GM23338 (cell line): ENCODE measurements around the gene CETN2. TPM values are rescaled to one million over a fixed set of nuclear protein-coding genes. Genes with fewer than 3 reads are reported as not detected.

Experiments used
- ATAC-seq: fragments of 200-7000 bp; cut with Tn5 transposase; 3 replicates; pipeline ENCODE4 v1.9.1; 2020
- DNase-seq: peaks from one replicate; pipeline ENCODE4 v3.0.0-alpha.2; 2015; ENCODE audit warnings: low spot score
- H2AFZ ChIP-seq: fragments of 200-600 bp; sonication (generic); 2 replicates; pipeline ENCODE4 v1.8.0; 2016; ENCODE audit warnings: antibody characterized with exemption, mild to moderate bottlenecking, moderate library complexity
- H3F3A ChIP-seq: fragments of 200-600 bp; sonication (generic); replicated peaks from 2 replicates; pipeline ENCODE4 v1.8.0; 2017; ENCODE audit warnings: antibody characterized with exemption, mixed run types, low read depth
- H3K27ac ChIP-seq: fragments of 200-600 bp; sonication (generic); 2 replicates; pipeline ENCODE4 v1.6.1; 2016; ENCODE audit warnings: low read depth
- H3K27me3 ChIP-seq: fragments of 200-600 bp; sonication (generic); 2 replicates; pipeline ENCODE4 v1.8.0; 2016; ENCODE audit warnings: mild to moderate bottlenecking, mixed run types, moderate library complexity; ENCODE audit not compliant: insufficient read depth
- H3K36me3 ChIP-seq: fragments of 200-600 bp; sonication (generic); 2 replicates; pipeline ENCODE4 v1.8.0; 2016; ENCODE audit warnings: mild to moderate bottlenecking; ENCODE audit not compliant: insufficient read depth
- H3K4me1 ChIP-seq: fragments of 200-600 bp; sonication (generic); 2 replicates; pipeline ENCODE4 v1.8.0; 2016; ENCODE audit warnings: mild to moderate bottlenecking, moderate library complexity; ENCODE audit not compliant: insufficient read depth
- H3K4me2 ChIP-seq: fragments of 200-600 bp; sonication (generic); 2 replicates; pipeline ENCODE4 v1.7.1; 2017; ENCODE audit warnings: mixed run types
- H3K4me3 ChIP-seq: fragments of 200-600 bp; sonication (generic); 2 replicates; pipeline ENCODE4 v1.6.1; 2016; ENCODE audit warnings: mixed run types
- H3K79me2 ChIP-seq: fragments of 200-600 bp; sonication (generic); replicated peaks from 2 replicates; pipeline ENCODE4 v1.8.0; 2017; ENCODE audit warnings: mild to moderate bottlenecking; ENCODE audit not compliant: insufficient read depth
- H3K9me2 ChIP-seq: fragments of 200-600 bp; sonication (generic); 2 replicates; pipeline ENCODE4 v1.8.0; 2017; ENCODE audit not compliant: insufficient read depth
- H4K20me1 ChIP-seq: fragments of 200-600 bp; sonication (generic); replicated peaks from 2 replicates; pipeline ENCODE4 v1.8.0; 2017; ENCODE audit warnings: mild to moderate bottlenecking; ENCODE audit not compliant: insufficient read depth
- H3K27ac Mint-ChIP-seq: 2 replicates; pipeline ENCODE4 v1.8.0; 2020; ENCODE audit warnings: inconsistent platforms, mild to moderate bottlenecking, moderate library complexity, mixed read lengths
- H3K27me3 Mint-ChIP-seq: 3 replicates; pipeline ENCODE4 v1.8.0; 2022; ENCODE audit warnings: low read depth, mild to moderate bottlenecking, moderate library complexity, mixed read lengths, inconsistent platforms; ENCODE audit not compliant: insufficient read depth, poor library complexity
- H3K36me3 Mint-ChIP-seq: 3 replicates; pipeline ENCODE4 v1.8.0; 2021; ENCODE audit warnings: low read depth, mild to moderate bottlenecking, inconsistent platforms, moderate library complexity, mixed read lengths
- H3K4me1 Mint-ChIP-seq: 3 replicates; pipeline ENCODE4 v1.8.0; 2020; ENCODE audit warnings: mild to moderate bottlenecking, inconsistent platforms, mixed read lengths
- H3K4me3 Mint-ChIP-seq: 3 replicates; pipeline ENCODE4 v1.8.0; 2021; ENCODE audit warnings: moderate library complexity, mild to moderate bottlenecking, inconsistent platforms, mixed read lengths
- H3K9me3 Mint-ChIP-seq: 3 replicates; pipeline ENCODE4 v1.8.0; 2020; ENCODE audit warnings: moderate library complexity, mild to moderate bottlenecking, inconsistent platforms, mixed read lengths
- CREB1 ChIP-seq: fragments of 250-450 bp; sonication (Bioruptor Pico); IDR thresholded peaks from 2 replicates; pipeline ENCODE4 v1.5.0; 2020; ENCODE audit warnings: low read depth, mild to moderate bottlenecking, moderate library complexity
- EZH2 ChIP-seq: fragments of 200-600 bp; sonication (generic); IDR thresholded peaks from one replicate; pipeline ENCODE4 v1.8.0; 2017; ENCODE audit warnings: antibody characterized with exemption, mild to moderate bottlenecking, low read depth; ENCODE audit not compliant: unreplicated experiment
- EZH2phosphoT487 ChIP-seq: fragments of 200-600 bp; sonication (generic); IDR thresholded peaks from one replicate; pipeline ENCODE4 v1.8.1; 2018; ENCODE audit warnings: antibody characterized with exemption; ENCODE audit not compliant: unreplicated experiment
- JUNB ChIP-seq: IDR thresholded peaks from one replicate; pipeline ENCODE4 v1.6.1; 2016; ENCODE audit warnings: antibody characterized with exemption; ENCODE audit not compliant: unreplicated experiment
- POLR2AphosphoS5 ChIP-seq: IDR thresholded peaks from 2 replicates; pipeline ENCODE4 v1.6.1; 2016; ENCODE audit warnings: antibody characterized with exemption, low read depth
- REST ChIP-seq: IDR thresholded peaks from one replicate; pipeline ENCODE4 v1.6.1; 2018; ENCODE audit warnings: antibody characterized with exemption; ENCODE audit not compliant: unreplicated experiment
- ZNF114 ChIP-seq: fragments of 250-450 bp; sonication (Bioruptor Pico); IDR thresholded peaks from 2 replicates; pipeline ENCODE4 v1.5.0; 2020; ENCODE audit warnings: mild to moderate bottlenecking, moderate library complexity
- ZNF331 ChIP-seq: fragments of 250-450 bp; sonication (Bioruptor Pico); IDR thresholded peaks from 2 replicates; pipeline ENCODE4 v1.5.0; 2020; ENCODE audit warnings: low read depth, mild to moderate bottlenecking, moderate library complexity
- polyA plus RNA-seq: library from polyadenylated mRNA; unstranded; fragments of >200 nt; fragmentation: Nextera tagmentation; extraction: Ambion mirVana; gene quantifications from 2 replicates; pipeline ENCODE4 v1.2.1, GENCODE V29; 2016
- total RNA-seq: library from RNA; depleted of rRNA; stranded (reverse); fragments of >200 nt; shearing (Covaris generic); gene quantifications from 2 replicates; pipeline ENCODE4 v1.2.3, GENCODE V29; 2014
- TF ChIP-seq, protein P1 (sequence below), 2 experiments: fragments of 200-600 bp in 1 of 2; sonication (generic) in 1 of 2; conservative IDR thresholded peaks; 2 replicates each; pipeline versions ENCODE4 v1.5.1 to v1.6.1; 2016 to 2017; ENCODE audit warnings: antibody characterized with exemption in 2 of 2, low read depth in 2 of 2, mild to moderate bottlenecking in 2 of 2, moderate library complexity in 1 of 2

The CETN2 gene
- total and polyA plus RNA-seq, 2 experiments from 2014 or later: 23.9 to 53.7 TPM

DNA sequence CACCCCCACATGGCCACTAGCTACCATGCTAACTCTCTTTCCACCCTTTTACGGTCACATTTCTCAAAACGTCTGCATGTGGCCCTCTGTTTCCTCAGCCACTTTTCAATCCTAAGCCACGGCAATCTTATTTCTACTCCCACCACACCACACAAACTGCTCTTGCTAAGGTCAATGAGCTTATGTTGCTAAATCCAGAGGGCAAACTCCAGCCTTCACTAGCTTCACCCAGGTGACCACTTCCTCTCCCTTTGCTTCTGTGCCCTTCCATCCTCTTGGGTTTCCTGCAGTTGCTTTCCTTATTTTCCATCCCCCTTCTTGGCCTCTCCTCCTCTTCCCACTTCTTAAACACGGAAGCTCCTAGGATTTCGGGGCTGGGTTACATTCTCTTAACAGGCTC is 16.5 kb downstream of the CETN2 start (continued):
- no peak for TF ChIP-seq REST
- TF ChIP-seq, protein P1, sequence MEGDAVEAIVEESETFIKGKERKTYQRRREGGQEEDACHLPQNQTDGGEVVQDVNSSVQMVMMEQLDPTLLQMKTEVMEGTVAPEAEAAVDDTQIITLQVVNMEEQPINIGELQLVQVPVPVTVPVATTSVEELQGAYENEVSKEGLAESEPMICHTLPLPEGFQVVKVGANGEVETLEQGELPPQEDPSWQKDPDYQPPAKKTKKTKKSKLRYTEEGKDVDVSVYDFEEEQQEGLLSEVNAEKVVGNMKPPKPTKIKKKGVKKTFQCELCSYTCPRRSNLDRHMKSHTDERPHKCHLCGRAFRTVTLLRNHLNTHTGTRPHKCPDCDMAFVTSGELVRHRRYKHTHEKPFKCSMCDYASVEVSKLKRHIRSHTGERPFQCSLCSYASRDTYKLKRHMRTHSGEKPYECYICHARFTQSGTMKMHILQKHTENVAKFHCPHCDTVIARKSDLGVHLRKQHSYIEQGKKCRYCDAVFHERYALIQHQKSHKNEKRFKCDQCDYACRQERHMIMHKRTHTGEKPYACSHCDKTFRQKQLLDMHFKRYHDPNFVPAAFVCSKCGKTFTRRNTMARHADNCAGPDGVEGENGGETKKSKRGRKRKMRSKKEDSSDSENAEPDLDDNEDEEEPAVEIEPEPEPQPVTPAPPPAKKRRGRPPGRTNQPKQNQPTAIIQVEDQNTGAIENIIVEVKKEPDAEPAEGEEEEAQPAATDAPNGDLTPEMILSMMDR (conservative IDR thresholded peaks at IDR 0.05; ENCODE audit: low read depth in 2 of 2): no peak
- no peak for TF ChIP-seq JUNB
- TF ChIP-seq POLR2AphosphoS5: no peak
- no peak for TF ChIP-seq ZNF331 (CRISPR knock-in tag)
- no peak for TF ChIP-seq EZH2
- no peak for TF ChIP-seq CREB1 (CRISPR knock-in tag)

- Mint-ChIP-seq H3K4me3 (no peak overlapping the region), H3K36me3 (no peaks in the 10 kb centered on the region), H3K4me1 (peaks cover 10% of the 10 kb centered on the region; the same call in 2 of the 3 replicates), H3K27ac (no peak overlapping the region), H3K27me3 (peaks cover 1% of the 10 kb centered on the region), H3K9me3 (no peaks in the 10 kb centered on the region)
- Histone ChIP-seq H3K27me3 (no peaks in the 10 kb centered on the region), H3K4me3 (no peak overlapping the region), H3K4me2 (no peak overlapping the region), H3F3A (no peaks in the 10 kb centered on the region), H2AFZ (no peak overlapping the region), H3K27ac (no peak overlapping the region), H4K20me1 (no peaks in the 10 kb centered on the region), H3K4me1 (peaks cover 5% of the 10 kb centered on the region; the same call in 1 of the 2 replicates), H3K36me3 (no peaks in the 10 kb centered on the region), H3K79me2 (no peaks in the 10 kb centered on the region), H3K9me2 (no peaks in the 10 kb centered on the region)
- no peak for DNase-seq
- ATAC-seq: no peak
- TF ChIP-seq CREB1 (CRISPR knock-in tag) (no peak), EZH2phosphoT487 (no peak), ZNF114 (CRISPR knock-in tag) (no peak), REST (no peak)
- TF ChIP-seq, protein P1 (conservative IDR thresholded peaks at IDR 0.05; ENCODE audit: low read depth in 2 of 2): no peak
Observed at GRCh38 chrX:152813206-152813605, 17.4 kb downstream of the CETN2 start.
